K562 (cell line): Measurements from ENCODE around the gene GLIS1. TPM values are rescaled to one million over a fixed set of nuclear protein-coding genes. Genes with fewer than 3 reads are reported as not detected.

Experiments
- ATAC-seq: fragments of 200-7000 bp; cut with Tn5 transposase; 3 replicates; pipeline ENCODE4 v1.9.1; 2020; ENCODE audit warnings: moderate library complexity
- BruUV-seq: library from RNA; stranded (reverse); fragments of 400-500 nt; replicated peaks from 2 replicates; lab custom pipeline; 2021; lab: Mats Ljungman, UMichigan
- CTCF ChIA-PET: fragments of 300-600 bp; formaldehyde crosslinking; extraction: SDS; loops from one replicate; lab custom pipeline; 2021; ENCODE audit warnings: low intra/inter-chr PET ratio; lab: Yijun Ruan, JAX
- POLR2A ChIA-PET: fragments of 300-600, 350-650 bp; sonication (Branson Sonifier 250); formaldehyde crosslinking; extraction: SDS; loops from one replicate; lab custom pipeline; 2021; ENCODE audit warnings: antibody characterized with exemption, inconsistent platforms; lab: Yijun Ruan, JAX
- DNase-seq, 4 experiments: peaks; one replicate each; pipeline versions ENCODE4 v3.0.0 to v3.0.0-alpha.2; 2011 to 2018; ENCODE audit warnings: low spot score in 3 of 4, mixed read lengths in 3 of 4; ENCODE audit errors: extremely low read depth in 1 of 4
- FAIRE-seq: peaks from 2 replicates; lab custom pipeline; 2011; peaks lifted over from hg19 to GRCh38; lab: Jason Lieb, UNC
- H2AFZ ChIP-seq: 2 replicates; pipeline ENCODE4 v1.6.0; 2011; ENCODE audit warnings: low read depth, low read length, control low read depth, inconsistent platforms
- H3K27ac ChIP-seq: fragments of 200-600 bp; 3 replicates; pipeline ENCODE4 v1.8.0; 2011; ENCODE audit warnings: low read depth, mild to moderate bottlenecking, control low read depth, inconsistent platforms, low read length, moderate library complexity, mixed read lengths; ENCODE audit errors: extremely low read depth
- H3K27me3 ChIP-seq, 2 experiments: fragments of 300-600 bp in 1 of 2; 2 replicates in 1 of 2; 3 replicates in 1 of 2; pipeline versions ENCODE4 v1.6.0 to v1.8.0; 2011; ENCODE audit warnings: inconsistent platforms in 2 of 2, low read length in 2 of 2, mild to moderate bottlenecking in 1 of 2, mixed read lengths in 1 of 2, moderate library complexity in 1 of 2; ENCODE audit not compliant: control insufficient read depth in 2 of 2, insufficient read depth in 2 of 2
- H3K36me3 ChIP-seq: fragments of 300-600 bp; 3 replicates; pipeline ENCODE4 v1.8.0; 2011; ENCODE audit warnings: mild to moderate bottlenecking, low read length, inconsistent platforms; ENCODE audit not compliant: control insufficient read depth, insufficient read depth
- H3K4me1 ChIP-seq, 2 experiments: fragments of 200-600 bp in 1 of 2; replicated peaks in 1 of 2; 2 replicates in 1 of 2; 3 replicates in 1 of 2; pipeline versions ENCODE4 v1.5.1 to v1.8.0; 2011; ENCODE audit warnings: inconsistent platforms in 2 of 2, low read length in 2 of 2, mild to moderate bottlenecking in 1 of 2, mixed read lengths in 1 of 2, moderate library complexity in 1 of 2; ENCODE audit not compliant: control insufficient read depth in 2 of 2, insufficient read depth in 2 of 2
- H3K4me2 ChIP-seq: 2 replicates; pipeline ENCODE4 v1.6.1; 2011; ENCODE audit warnings: low read length, control low read depth, inconsistent platforms, mixed read lengths; ENCODE audit not compliant: insufficient read depth
- H3K4me3 ChIP-seq: fragments of 200-600 bp; sonication (generic), shearing (Covaris generic); 2 replicates; pipeline ENCODE4 v1.5.1; 2016; ENCODE audit warnings: control low read depth, inconsistent platforms
- H3K79me2 ChIP-seq: fragments of 200-600 bp; 3 replicates; pipeline ENCODE4 v1.8.0; 2011; ENCODE audit warnings: low read length, inconsistent platforms; ENCODE audit not compliant: control insufficient read depth, insufficient read depth
- H3K9ac ChIP-seq, 2 experiments: 2 replicates each; pipeline versions ENCODE4 v1.6.0 to v1.6.1; 2011; ENCODE audit warnings: low read depth in 2 of 2, low read length in 2 of 2, control low read depth in 1 of 2, inconsistent platforms in 1 of 2, mild to moderate bottlenecking in 1 of 2, mixed read lengths in 1 of 2; ENCODE audit not compliant: insufficient read depth in 1 of 2
- H3K9me1 ChIP-seq: one replicate; pipeline ENCODE4 v1.6.0; 2011; ENCODE audit warnings: inconsistent platforms, mild to moderate bottlenecking, low read length, moderate library complexity; ENCODE audit not compliant: control insufficient read depth, insufficient read depth
- H3K9me3 ChIP-seq: replicated peaks from 2 replicates; pipeline ENCODE4 v1.5.1; 2011; ENCODE audit warnings: low read depth, low read length, inconsistent platforms; ENCODE audit not compliant: control insufficient read depth, insufficient read depth
- H4K20me1 ChIP-seq: replicated peaks from 2 replicates; pipeline ENCODE4 v1.6.1; 2011; ENCODE audit warnings: low read length, inconsistent platforms, mixed read lengths; ENCODE audit not compliant: control insufficient read depth, insufficient read depth
- MAZ ChIP-seq, 2 experiments: fragments of 450-650 bp in 1 of 2; sonication (generic) in 1 of 2; formaldehyde crosslinking; IDR thresholded peaks in 1 of 2; conservative IDR thresholded peaks in 1 of 2; 2 replicates each; pipeline versions ENCODE4 v1.4.0 to v1.5.0; 2020; ENCODE audit warnings: mild to moderate bottlenecking in 1 of 2, missing genetic modification reagents in 1 of 2
- POLR2B ChIP-seq: fragments of 450-650 bp; IDR thresholded peaks from 2 replicates; pipeline ENCODE4 v1.6.1; 2018; ENCODE audit warnings: low read depth; ENCODE audit not compliant: partially characterized antibody
- TFE3 ChIP-seq: fragments of 450-650 bp; formaldehyde crosslinking; IDR thresholded peaks from 2 replicates; pipeline ENCODE4 v1.4.0; 2020; ENCODE audit warnings: mild to moderate bottlenecking, mixed read lengths
- TRIM25 ChIP-seq: fragments of 450-650 bp; IDR thresholded peaks from 2 replicates; pipeline ENCODE4 v1.7.0; 2016; ENCODE audit warnings: borderline replicate concordance
- ZBTB11 ChIP-seq, 3 experiments: fragments of 200-800 bp in 1 of 3; fragments of 250-450 bp in 1 of 3; fragments of 450-650 bp in 1 of 3; sonication (Bioruptor Pico) in 1 of 3; sonication (Bioruptor generic) in 1 of 3; formaldehyde crosslinking in 1 of 3; IDR thresholded peaks; 2 replicates each; pipeline versions ENCODE4 v1.6.1 to v1.8.0; 2016 to 2022; ENCODE audit warnings: mild to moderate bottlenecking in 2 of 3, missing genetic modification characterization in 2 of 3, missing compliant biosample characterization in 1 of 3, moderate library complexity in 1 of 3
- ZFP30 ChIP-seq: fragments of 250-450 bp; sonication (Bioruptor Pico); IDR thresholded peaks from 2 replicates; pipeline ENCODE4 v1.8.0; 2022; ENCODE audit warnings: moderate library complexity, mild to moderate bottlenecking, inconsistent platforms, borderline replicate concordance
- ZNF274 ChIP-seq: IDR thresholded peaks from 2 replicates; pipeline ENCODE4 v1.6.1; 2011; ENCODE audit warnings: low read depth, mild to moderate bottlenecking, low read length, moderate library complexity, borderline replicate concordance
- WGBS: fragments of 100-300 bp; shearing (Covaris generic); methylation state at CpG from one replicate; pipeline ENCODE4 v1.1.6; 2016; ENCODE audit warnings: low coverage, mixed read lengths; ENCODE audit not compliant: insufficient coverage; ENCODE audit errors: missing lambda C conversion rate; 5-methylcytosine and 5-hydroxymethylcytosine counted together
- in situ Hi-C: fragments of 300-500 bp; cut with MboI; formaldehyde crosslinking; loops from 4 replicates; pipeline ENCODE4 v1.15.0; 2018; ENCODE audit warnings: inconsistent platforms, mixed read lengths
- intact Hi-C: fragments of 100-400 bp; cut with micrococcal nuclease; formaldehyde crosslinking; loops from 2 replicates; pipeline ENCODE4 v1.14.2; 2022
- polyA plus RNA-seq, 8 experiments: library from polyadenylated mRNA; depleted of rRNA in 4 of 8; stranded (reverse) in 5 of 8; unstranded in 3 of 8; fragments of >200 nt; fragmentation: Nextera tagmentation in 2 of 8; fragmentation: Illumina TruSeq in 1 of 8; extraction: Ambion mirVana in 2 of 8; extraction: Trizol in 1 of 8; gene quantifications; 2 replicates each; pipeline versions ENCODE4 v1.2.1 to v1.2.3, GENCODE V29; 2011 to 2014; ENCODE audit warnings: inconsistent platforms in 1 of 8, missing spikeins in 1 of 8
- total RNA-seq, 7 experiments: library from RNA; depleted of rRNA in 6 of 7; stranded (reverse); fragments of >200 nt in 6 of 7; fragmentation: Illumina TruSeq in 2 of 7; extraction: Trizol in 2 of 7; gene quantifications; 2 replicates each; pipeline versions ENCODE4 v1.2.1 to v1.2.3, GENCODE V29; 2011 to 2021; ENCODE audit warnings: low replicate concordance in 1 of 7

Gene GLIS1
- total and polyA plus RNA-seq, 9 of the 15 experiments (the other 6 are each of a cell fraction or from before 2014, with no cell fraction given): not detected

GRCh38 chr1:53585129-53585528, 153.8 kb downstream of the GLIS1 start:
- Histone ChIP-seq H3K4me1 (peaks cover 0 to 5% of the 10 kb centered on the region in 2 experiments; a peak in 3 of 5 replicates), H4K20me1 (peaks cover 16% of the 10 kb centered on the region; the same call in 1 of the 2 replicates), H3K9me3 (no peaks in the 10 kb centered on the region), H3K9ac (no peak overlapping the region), H3K79me2 (no peaks in the 10 kb centered on the region), H3K4me3 (no peak overlapping the region)
- intact Hi-C loops: no loop called here
- POLR2A ChIA-PET: interaction anchor here (0.7 kb wide), 1 partner anchor 68 kb away, joined by 3 read pairs; no protein-coding TSS in a partner anchor
- in situ Hi-C loops: no loop called here
- TF ChIP-seq POLR2B (no peak), TFE3 (CRISPR knock-in tag) (peak; percentile 43; the same call in 1 of the 2 replicates)
- TF ChIP-seq, all 486 proteins: peak for 1
- Histone ChIP-seq H2AFZ (no peak overlapping the region), H3K27ac (no peak overlapping the region), H3K4me2 (no peak overlapping the region), H3K36me3 (no peaks in the 10 kb centered on the region), H3K9me1 (no peaks in the 10 kb centered on the region), H3K27me3 (peaks cover 8 to 50% of the 10 kb centered on the region in 2 experiments)
- no peak for DNase-seq
- no TSS peak for BruUV-seq
- 1% methylated on average over 5 of the region's 5 CpGs for WGBS
- FAIRE-seq: no peak
- no peak for ATAC-seq
- CTCF ChIA-PET: no interaction called here

GRCh38 chr1:53584777-53585107, 154.2 kb downstream of the GLIS1 start:
- H4K20me1 ChIP-seq: peaks cover 20% of the 10 kb centered on the region; the same call in 1 of the 2 replicates
- DNase-seq: no peak
- no peak overlapping the region for H3K27ac ChIP-seq
- no peaks in the 10 kb centered on the region for H3K9me1 ChIP-seq
- intact Hi-C loops: no loop called here
- CTCF ChIA-PET: no interaction called here
- no peak overlapping the region for H2AFZ ChIP-seq
- no peaks in the 10 kb centered on the region for H3K79me2 ChIP-seq
- no TSS peak for BruUV-seq
- no peaks in the 10 kb centered on the region for H3K36me3 ChIP-seq
- H3K4me1 ChIP-seq: peaks cover 1 to 9% of the 10 kb centered on the region in 2 experiments; a peak in 4 of 5 replicates
- in situ Hi-C loops: no loop called here
- H3K4me2 ChIP-seq: no peak overlapping the region
- peaks cover 8 to 50% of the 10 kb centered on the region in 2 experiments for H3K27me3 ChIP-seq
- no peak overlapping the region for H3K4me3 ChIP-seq
- ATAC-seq: no peak
- 0% methylated on average over 2 of the region's 2 CpGs for WGBS
- H3K9me3 ChIP-seq: no peaks in the 10 kb centered on the region
- POLR2A ChIA-PET: interaction anchor here (0.7 kb wide), 1 partner anchor 69 kb away, joined by 3 read pairs; no protein-coding TSS in a partner anchor
- H3K9ac ChIP-seq: no peak overlapping the region
- no peak for FAIRE-seq
- TF ChIP-seq TRIM25 (no peak), ZNF274 (no peak), ZBTB11 (CRISPR knock-in tag; IDR thresholded peaks at IDR 0.05) (no peak), MAZ (CRISPR knock-in tag; conservative IDR thresholded peaks at IDR 0.05 in 1 of 2, IDR thresholded peaks at IDR 0.05 in 1 of 2) (no peak), ZFP30 (no peak)
